ENCODE results near the gene RBCK1. TPM values are rescaled to one million over a fixed set of nuclear protein-coding genes. Genes with fewer than 3 reads are reported as not detected.

The RBCK1 gene
- total RNA-seq, 1 experiment from 2014 or later: 115 TPM

GRCh38 chr20:467755-468154 lies 59.7 kb downstream of the RBCK1 start:
- H3K4me2 ChIP-seq (ENCODE audit: low read length): no peak overlapping the region
- no peaks in the 10 kb centered on the region; the same call in 1 of the 2 replicates for H3K9me3 ChIP-seq (ENCODE audit: low read length)
- ATAC-seq (no peak), DNase-seq (no peak)
- no peaks in the 10 kb centered on the region for H3K27me3 ChIP-seq (ENCODE audit: low read length)
- H3K27ac ChIP-seq (ENCODE audit: low read length): no peak overlapping the region
- no TSS peak for BruUV-seq (replicated peaks)
- no peak overlapping the region for H3K4me3 ChIP-seq (ENCODE audit: low read length)
- no peaks in the 10 kb centered on the region for H3K79me2 ChIP-seq (ENCODE audit: low read length)
- ChIA-PET POLR2A (ENCODE audit: unreplicated experiment) (no interaction called here), CTCF (no interaction called here)
- H3K4me1 ChIP-seq (ENCODE audit: insufficient read depth, low read length): peaks cover 3% of the 10 kb centered on the region
- H3K36me3 ChIP-seq (ENCODE audit: low read depth, low read length): no peaks in the 10 kb centered on the region
- H3F3A ChIP-seq (ENCODE audit: low read length, unreplicated experiment): no peaks in the 10 kb centered on the region
- no peak overlapping the region for H3K9ac ChIP-seq (ENCODE audit: low read length)
- TF ChIP-seq, protein P1, sequence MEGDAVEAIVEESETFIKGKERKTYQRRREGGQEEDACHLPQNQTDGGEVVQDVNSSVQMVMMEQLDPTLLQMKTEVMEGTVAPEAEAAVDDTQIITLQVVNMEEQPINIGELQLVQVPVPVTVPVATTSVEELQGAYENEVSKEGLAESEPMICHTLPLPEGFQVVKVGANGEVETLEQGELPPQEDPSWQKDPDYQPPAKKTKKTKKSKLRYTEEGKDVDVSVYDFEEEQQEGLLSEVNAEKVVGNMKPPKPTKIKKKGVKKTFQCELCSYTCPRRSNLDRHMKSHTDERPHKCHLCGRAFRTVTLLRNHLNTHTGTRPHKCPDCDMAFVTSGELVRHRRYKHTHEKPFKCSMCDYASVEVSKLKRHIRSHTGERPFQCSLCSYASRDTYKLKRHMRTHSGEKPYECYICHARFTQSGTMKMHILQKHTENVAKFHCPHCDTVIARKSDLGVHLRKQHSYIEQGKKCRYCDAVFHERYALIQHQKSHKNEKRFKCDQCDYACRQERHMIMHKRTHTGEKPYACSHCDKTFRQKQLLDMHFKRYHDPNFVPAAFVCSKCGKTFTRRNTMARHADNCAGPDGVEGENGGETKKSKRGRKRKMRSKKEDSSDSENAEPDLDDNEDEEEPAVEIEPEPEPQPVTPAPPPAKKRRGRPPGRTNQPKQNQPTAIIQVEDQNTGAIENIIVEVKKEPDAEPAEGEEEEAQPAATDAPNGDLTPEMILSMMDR (conservative IDR thresholded peaks at IDR 0.05; ENCODE audit: low read depth, low read length): no peak
- no peak for TF ChIP-seq EZH2phosphoT487 (IDR thresholded peaks at IDR 0.05; ENCODE audit: borderline replicate concordance, low read length)
- no peak for TF ChIP-seq EZH2 (IDR thresholded peaks at IDR 0.05; ENCODE audit: low read length, unreplicated experiment)
- H2AFZ ChIP-seq (ENCODE audit: low read length): no peak overlapping the region
- intact Hi-C loops (cut with micrococcal nuclease): no loop called here
- no peaks in the 10 kb centered on the region for H3K9me2 ChIP-seq (replicated peaks; ENCODE audit: low read length)
- H4K20me1 ChIP-seq (ENCODE audit: low read length): no peaks in the 10 kb centered on the region

DNA sequence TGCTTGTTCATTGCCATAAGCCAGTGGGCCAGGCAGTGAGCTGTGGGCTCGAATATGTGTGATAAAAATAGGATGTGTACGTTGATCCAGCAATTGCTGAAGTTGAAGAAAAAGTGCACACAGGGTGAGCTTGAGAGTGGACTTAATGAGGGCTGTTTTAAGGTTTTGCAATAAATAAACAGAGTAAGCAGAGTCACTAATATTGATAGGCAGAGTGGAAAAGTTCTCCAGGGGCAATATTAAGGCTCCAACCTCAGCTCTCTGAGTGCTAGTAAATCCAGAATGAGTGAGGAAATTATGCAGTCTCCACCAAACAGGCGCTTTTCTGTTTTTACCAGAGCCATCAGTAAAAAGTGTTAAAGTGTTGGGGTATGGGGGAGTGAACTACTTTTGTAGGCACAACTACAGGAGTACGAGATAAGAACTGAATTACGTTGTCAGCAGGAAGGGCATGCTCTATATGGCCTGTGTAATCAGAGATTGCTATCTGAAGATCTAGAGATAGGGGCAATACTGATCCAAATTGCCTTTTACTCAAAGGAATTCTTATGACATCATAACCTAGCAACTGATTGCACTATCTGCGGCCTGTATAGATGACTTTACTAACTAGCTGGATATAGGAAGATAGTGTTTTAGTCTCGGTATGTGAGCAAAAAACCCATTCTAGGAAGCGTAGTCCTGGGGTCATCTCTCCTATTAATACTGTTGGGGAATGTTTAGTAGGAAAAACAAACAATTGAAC lies 61.8 kb downstream of the RBCK1 start:
- Histone ChIP-seq H3K4me2 (ENCODE audit: low read length) (no peak overlapping the region), H3K79me2 (ENCODE audit: low read length) (no peaks in the 10 kb centered on the region), H3K27me3 (ENCODE audit: low read length) (no peaks in the 10 kb centered on the region), H3K9me2 (replicated peaks; ENCODE audit: low read length) (no peaks in the 10 kb centered on the region), H3K4me3 (ENCODE audit: low read length) (no peak overlapping the region), H2AFZ (ENCODE audit: low read length) (no peak overlapping the region), H3K9me3 (ENCODE audit: low read length) (no peaks in the 10 kb centered on the region; the same call in 1 of the 2 replicates), H3K36me3 (ENCODE audit: low read depth, low read length) (no peaks in the 10 kb centered on the region), H3K4me1 (ENCODE audit: insufficient read depth, low read length) (no peaks in the 10 kb centered on the region), H4K20me1 (ENCODE audit: low read length) (no peaks in the 10 kb centered on the region), H3K9ac (ENCODE audit: low read length) (no peak overlapping the region), H3K27ac (ENCODE audit: low read length) (no peak overlapping the region), H3F3A (ENCODE audit: low read length, unreplicated experiment) (no peaks in the 10 kb centered on the region)
- POLR2A ChIA-PET (ENCODE audit: unreplicated experiment): no interaction called here
- no peak for DNase-seq
- CTCF ChIA-PET: no interaction called here
- ATAC-seq: no peak
- TF ChIP-seq EZH2phosphoT487 (IDR thresholded peaks at IDR 0.05; ENCODE audit: borderline replicate concordance, low read length): no peak
- intact Hi-C loops (cut with micrococcal nuclease): no loop called here
- BruUV-seq (replicated peaks): no TSS peak

DNA sequence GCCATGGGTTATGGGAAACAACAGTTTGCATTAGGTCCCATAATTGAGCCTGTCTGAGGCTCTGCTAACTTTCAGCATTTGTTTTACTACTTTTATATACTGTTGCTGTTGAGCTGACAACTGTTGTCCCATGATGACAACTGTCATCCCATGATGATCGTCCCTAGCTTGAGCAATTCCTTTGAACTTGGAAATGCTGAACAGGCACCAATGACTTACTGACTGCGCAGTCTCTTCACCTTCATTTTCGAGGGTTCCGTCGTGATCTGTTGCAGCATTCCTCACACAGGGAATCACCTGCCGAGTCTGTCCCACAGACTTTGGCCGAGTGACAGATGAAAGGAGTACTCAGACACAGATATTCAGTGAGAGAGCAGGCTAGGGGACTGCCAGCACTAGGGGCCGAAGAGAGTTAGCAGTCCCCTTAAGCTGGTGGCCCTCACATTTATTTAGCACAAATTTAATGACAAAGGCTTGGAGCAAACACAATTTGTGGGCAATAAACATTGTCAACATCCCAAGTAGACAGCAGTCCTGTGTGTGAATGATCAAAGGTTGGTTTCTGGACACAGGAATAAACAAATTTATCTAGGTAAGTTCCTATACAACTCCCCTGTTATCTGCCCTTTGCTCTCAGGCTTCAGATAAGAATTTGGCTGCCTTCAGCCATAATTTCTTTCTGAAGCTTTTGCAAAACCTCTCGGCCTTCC lies 64.2 kb downstream of the RBCK1 start:
- ATAC-seq (no peak), DNase-seq (no peak)
- no peak for TF ChIP-seq EZH2 (IDR thresholded peaks at IDR 0.05; ENCODE audit: low read length, unreplicated experiment)
- TF ChIP-seq, protein P1 (conservative IDR thresholded peaks at IDR 0.05; ENCODE audit: low read depth, low read length): no peak
- no peak for TF ChIP-seq EZH2phosphoT487 (IDR thresholded peaks at IDR 0.05; ENCODE audit: borderline replicate concordance, low read length)
- intact Hi-C loops (cut with micrococcal nuclease): no loop called here
- Histone ChIP-seq H2AFZ (ENCODE audit: low read length) (no peak overlapping the region), H3K27me3 (ENCODE audit: low read length) (no peaks in the 10 kb centered on the region), H3K9me2 (replicated peaks; ENCODE audit: low read length) (no peaks in the 10 kb centered on the region), H3K4me2 (ENCODE audit: low read length) (no peak overlapping the region), H4K20me1 (ENCODE audit: low read length) (no peaks in the 10 kb centered on the region), H3K9ac (ENCODE audit: low read length) (no peak overlapping the region), H3K27ac (ENCODE audit: low read length) (no peak overlapping the region), H3K79me2 (ENCODE audit: low read length) (no peaks in the 10 kb centered on the region), H3K36me3 (ENCODE audit: low read depth, low read length) (0 out of 2 replicates have a peak, but pooled peaks cover 3% of the 10 kb centered on the region), H3F3A (ENCODE audit: low read length, unreplicated experiment) (no peaks in the 10 kb centered on the region), H3K9me3 (ENCODE audit: low read length) (no peaks in the 10 kb centered on the region; the same call in 1 of the 2 replicates), H3K4me1 (ENCODE audit: insufficient read depth, low read length) (no peaks in the 10 kb centered on the region), H3K4me3 (ENCODE audit: low read length) (no peak overlapping the region)
- ChIA-PET POLR2A (ENCODE audit: unreplicated experiment) (interaction anchor here (0.6 kb wide), 2 partner anchors 44 to 168 kb away, joined by 3 read pairs; no protein-coding TSS in a partner anchor), CTCF (no interaction called here)
- no TSS peak for BruUV-seq (replicated peaks)
